ENCODE data around the gene GNL2. TPM values are rescaled to one million over a fixed set of nuclear protein-coding genes. Genes with fewer than 3 reads are reported as not detected.

The GNL2 gene
- total and polyA plus RNA-seq, 2 experiments from 2014 or later, result 38.6 to 55.9 TPM

DNA sequence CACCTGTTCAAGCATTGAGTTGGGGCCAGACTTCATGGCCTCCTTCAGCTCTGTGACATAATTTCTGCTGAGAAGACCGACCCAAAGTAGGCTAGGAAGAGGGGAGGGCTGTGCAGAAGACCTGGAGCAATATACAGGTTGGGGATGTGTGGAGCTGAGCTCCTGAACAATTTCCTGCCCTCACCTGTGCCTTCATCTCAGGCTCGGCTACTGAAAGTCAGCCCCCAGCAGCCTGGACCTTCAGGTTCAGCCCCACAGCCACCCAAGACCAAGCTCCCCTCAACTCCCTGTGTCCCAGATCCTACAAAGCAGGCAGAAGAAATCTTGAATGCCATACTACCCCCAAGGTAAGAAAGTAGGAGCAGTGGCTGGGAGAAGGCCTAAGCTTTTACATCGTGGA, 38.3 kb downstream of the GNL2 start:
- Histone ChIP-seq H3K36me3 (no peaks in the 10 kb centered on the region), H3K9me3 (ENCODE audit: low read depth) (no peaks in the 10 kb centered on the region), H3K4me1 (ENCODE audit: low read depth) (peaks cover 10% of the 10 kb centered on the region), H3K27me3 (no peaks in the 10 kb centered on the region), H3K27ac (no peak overlapping the region), H3K4me3 (peak overlapping the region; percentile 42)
- no peak for DNase-seq (ENCODE audit: low read depth in 1 of 2, low spot score in 1 of 2)
- TF ChIP-seq CTCF (IDR thresholded peaks at IDR 0.05; ENCODE audit: low read depth, low read length), result no peak

DNA sequence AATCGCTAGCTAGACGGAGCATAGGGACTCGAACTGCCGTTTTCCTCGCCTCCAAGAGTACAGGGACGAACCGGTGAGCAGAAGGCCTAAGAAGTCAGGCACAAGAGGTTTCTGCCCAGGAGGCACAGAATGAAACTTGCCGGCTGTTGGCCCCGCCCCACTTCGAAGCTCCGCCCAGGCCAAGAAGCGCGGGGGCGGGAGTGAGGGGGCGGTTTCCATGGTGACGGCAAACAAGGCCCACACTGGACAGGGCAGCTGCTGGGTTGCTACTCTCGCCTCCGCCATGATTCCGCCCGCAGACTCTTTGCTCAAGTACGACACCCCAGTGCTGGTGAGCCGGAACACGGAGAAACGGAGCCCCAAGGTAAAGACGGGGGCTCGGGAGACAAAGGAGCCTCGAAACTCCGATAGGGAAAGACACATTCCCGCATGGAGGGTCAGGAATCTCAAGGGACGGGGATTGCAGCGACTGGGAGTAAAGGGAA, 39.0 kb downstream of the GNL2 start, which contains the start of gene DNALI1:
TSS of gene DNALI1 (plus strand) at position 229 of the 485 bp plus-strand sequence. CDS start at position 284, 55 bp downstream.
- H3K4me1 ChIP-seq (ENCODE audit: low read depth), result peaks cover 10% of the 10 kb centered on the region

DNA sequence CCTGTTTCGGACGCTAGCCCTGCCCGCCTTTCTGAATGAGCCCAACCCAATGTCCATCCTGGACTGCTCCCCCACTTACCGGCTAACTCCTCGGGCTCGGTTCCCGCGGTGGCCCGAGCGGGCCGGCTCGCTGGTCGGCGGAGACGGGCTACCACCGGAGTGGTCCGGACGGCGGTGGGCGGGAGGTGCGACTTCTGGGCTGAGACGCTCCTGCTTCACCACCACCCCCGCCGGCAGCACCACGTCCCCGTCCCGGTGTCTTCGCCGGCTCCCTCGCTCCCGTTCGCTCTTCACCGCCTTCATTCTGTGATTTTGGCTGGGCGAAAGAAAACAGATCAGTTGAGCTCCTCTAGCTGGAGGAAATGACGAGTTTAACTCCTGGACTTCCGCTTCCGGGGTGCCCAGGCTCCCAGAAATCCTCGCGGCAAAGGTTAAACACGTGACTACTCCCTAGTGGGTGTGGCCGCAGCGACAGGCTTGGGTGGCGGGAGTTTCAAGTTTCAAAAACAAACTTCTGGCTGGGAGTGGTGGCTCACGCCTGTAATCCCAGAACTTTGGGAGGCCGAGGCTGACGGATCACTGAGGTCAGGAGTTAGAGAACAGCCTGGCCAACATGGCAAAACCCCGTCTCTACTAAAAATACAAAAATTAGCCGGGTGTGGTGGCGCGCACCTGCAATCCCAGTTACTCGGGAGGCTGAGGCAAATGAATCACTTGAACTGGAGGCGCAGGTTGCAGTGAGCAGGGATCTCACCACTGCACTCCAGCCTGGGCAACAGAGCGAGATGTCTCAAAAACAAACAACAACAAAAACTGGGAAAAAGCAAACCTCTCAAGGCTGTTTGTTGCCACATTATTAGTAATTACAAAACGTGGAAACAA, 41.6 kb downstream of the GNL2 start, which contains the start of gene SNIP1:
TSS of gene SNIP1 (minus strand) at position 367 of the 882 bp plus-strand sequence. CDS start at position 303, 64 bp downstream.
- no peaks in the 10 kb centered on the region for H3K36me3 ChIP-seq
- no peaks in the 10 kb centered on the region for H3K27me3 ChIP-seq
- peak within 1 kb of the TSS; percentile 72 for H3K27ac ChIP-seq
- peak within 1 kb of the TSS; percentile 91 for H3K4me3 ChIP-seq
- peak; percentile 94 to 95 for DNase-seq (ENCODE audit: low read depth in 1 of 2, low spot score in 1 of 2)
- no peaks in the 10 kb centered on the region for H3K9me3 ChIP-seq (ENCODE audit: low read depth)
- no peak for TF ChIP-seq CTCF (IDR thresholded peaks at IDR 0.05; ENCODE audit: low read depth, low read length)
- H3K4me1 ChIP-seq (ENCODE audit: low read depth), result peaks cover 10% of the 10 kb centered on the region

More for the DNA sequence above, 39.0 kb downstream of the GNL2 start, which contains the start of gene DNALI1:
- Histone ChIP-seq H3K9me3 (ENCODE audit: low read depth) (no peaks in the 10 kb centered on the region), H3K36me3 (no peaks in the 10 kb centered on the region), H3K4me3 (peak within 1 kb of the TSS; percentile 42), H3K27me3 (no peaks in the 10 kb centered on the region), H3K27ac (no peak within 1 kb of the TSS)
- peak; percentile 95 to 96 for DNase-seq (ENCODE audit: low read depth in 1 of 2, low spot score in 1 of 2)
- no peak for TF ChIP-seq CTCF (IDR thresholded peaks at IDR 0.05; ENCODE audit: low read depth, low read length)

DNA sequence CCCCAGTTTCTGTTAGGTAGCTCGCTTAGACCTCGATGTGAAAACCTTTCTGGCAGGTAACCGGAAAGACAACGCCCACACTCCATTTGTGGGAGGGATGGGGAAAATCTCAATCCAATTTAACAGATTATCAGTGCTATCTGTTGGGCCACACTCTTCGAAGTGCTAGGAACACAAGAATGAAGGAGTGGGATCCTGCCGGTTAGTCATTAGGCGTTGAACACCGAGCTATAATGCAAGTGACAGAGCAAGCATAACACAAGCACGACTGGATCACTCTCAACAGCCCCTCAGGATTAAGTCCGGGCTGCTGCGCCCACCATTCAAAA, 42.2 kb downstream of the GNL2 start:
- DNase-seq (ENCODE audit: low read depth in 1 of 2, low spot score in 1 of 2), result no peak
- H3K27ac ChIP-seq, result peak overlapping the region; percentile 72
- H3K36me3 ChIP-seq, result no peaks in the 10 kb centered on the region

GRCh38 chr1:37549341-37549740, 46.4 kb downstream of the GNL2 start:
- no peaks in the 10 kb centered on the region for H3K27me3 ChIP-seq
- peak in 1 of 2 donors; percentile 23 for DNase-seq (ENCODE audit: low read depth in 1 of 2, low spot score in 1 of 2)
- H3K4me1 ChIP-seq (ENCODE audit: low read depth), result peaks cover 5% of the 10 kb centered on the region
- no peak overlapping the region for H3K4me3 ChIP-seq
- no peak overlapping the region for H3K27ac ChIP-seq
- H3K36me3 ChIP-seq, result peaks cover 13% of the 10 kb centered on the region
- no peaks in the 10 kb centered on the region for H3K9me3 ChIP-seq (ENCODE audit: low read depth)
- no peak for TF ChIP-seq CTCF (IDR thresholded peaks at IDR 0.05; ENCODE audit: low read depth, low read length)

More for the DNA sequence above, 42.2 kb downstream of the GNL2 start:
- peaks cover 10% of the 10 kb centered on the region for H3K4me1 ChIP-seq (ENCODE audit: low read depth)
- H3K27me3 ChIP-seq, result no peaks in the 10 kb centered on the region
- TF ChIP-seq CTCF (IDR thresholded peaks at IDR 0.05; ENCODE audit: low read depth, low read length), result no peak
- no peaks in the 10 kb centered on the region for H3K9me3 ChIP-seq (ENCODE audit: low read depth)
- peak overlapping the region; percentile 91 for H3K4me3 ChIP-seq

All from cardiac muscle cell (in vitro differentiated cells and primary cell).